Measurements from ENCODE around the gene SLC25A44. TPM values are rescaled to one million over a fixed set of nuclear protein-coding genes. Genes with fewer than 3 reads are reported as not detected.

Gene SLC25A44
- total RNA-seq, 4 donors from 2014 or later, result 7.9 to 22.3 (median 13.1) TPM

- no peak for TF ChIP-seq CTCF (IDR thresholded peaks at IDR 0.05; ENCODE audit: low read depth)
Measured at GRCh38 chr1:156241311-156241811, 47.5 kb downstream of the SLC25A44 start.

GRCh38 chr1:156241926-156242325 lies 48.0 kb downstream of the SLC25A44 start, which contains the start of gene BGLAP:
TSS of gene BGLAP (plus strand) at chr1:156242184. CDS start at chr1:156242232, 48 bp downstream.
- no peak for TF ChIP-seq CTCF (IDR thresholded peaks at IDR 0.05; ENCODE audit: low read depth)

- no peak for TF ChIP-seq CTCF (IDR thresholded peaks at IDR 0.05; ENCODE audit: low read depth)
Measured at GRCh38 chr1:156242738-156243137, 48.8 kb downstream of the SLC25A44 start.

GRCh38 chr1:156244126-156244525 lies 50.2 kb downstream of the SLC25A44 start:
- TF ChIP-seq CTCF (IDR thresholded peaks at IDR 0.05; ENCODE audit: low read depth), result no peak

GRCh38 chr1:156244712-156245111 lies 50.8 kb downstream of the SLC25A44 start:
- TF ChIP-seq CTCF (IDR thresholded peaks at IDR 0.05; ENCODE audit: low read depth), result no peak

GRCh38 chr1:156245451-156246232 lies 51.7 kb downstream of the SLC25A44 start:
- no peak for TF ChIP-seq CTCF (IDR thresholded peaks at IDR 0.05; ENCODE audit: low read depth)

GRCh38 chr1:156246241-156246780 lies 52.4 kb downstream of the SLC25A44 start:
- TF ChIP-seq CTCF (IDR thresholded peaks at IDR 0.05; ENCODE audit: low read depth), result no peak

Data from subcutaneous adipose tissue (tissue), 4 donors.